Occipital lobe (tissue), 1 donor: Measurements from ENCODE around the gene MYCBP2. TPM values are rescaled to one million over a fixed set of nuclear protein-coding genes. Genes with fewer than 3 reads are reported as not detected.

ENCODE experiments used
- total RNA-seq: library from RNA; depleted of rRNA; stranded (reverse); fragments of >200 nt; gene quantifications from one replicate; pipeline ENCODE4 v1.2.3, GENCODE V29; 2014

The MYCBP2 gene
- total RNA-seq, 1 donor from 2014 or later = 284 TPM

Other genes starting within 250 kb of the MYCBP2 start
- gene SCEL, start 208.6 kb upstream of the MYCBP2 start, total RNA-seq = 0.31 TPM